GM13976 (cell line): Measurements from ENCODE around the gene MEIOSIN.

Experiments used
- DNase-seq: peaks from one replicate; pipeline ENCODE4 v3.0.0; 2012; ENCODE audit warnings: low spot score
- in situ Hi-C: fragments of 300-500 bp; cut with MboI; formaldehyde crosslinking; loops from one replicate; pipeline ENCODE4 v1.12.0; 2022; ENCODE audit warnings: low sequenced_read_pairs, mixed read lengths, inconsistent platforms; ENCODE audit not compliant: unreplicated experiment
- TF ChIP-seq, protein P1 (sequence below): IDR thresholded peaks from 2 replicates; pipeline ENCODE4 v1.5.1; 2012; ENCODE audit warnings: borderline replicate concordance, mild to moderate bottlenecking; ENCODE audit not compliant: insufficient read depth; ENCODE audit errors: extremely low read depth, missing control alignments, control extremely low read depth

MEIOSIN gene

DNA sequence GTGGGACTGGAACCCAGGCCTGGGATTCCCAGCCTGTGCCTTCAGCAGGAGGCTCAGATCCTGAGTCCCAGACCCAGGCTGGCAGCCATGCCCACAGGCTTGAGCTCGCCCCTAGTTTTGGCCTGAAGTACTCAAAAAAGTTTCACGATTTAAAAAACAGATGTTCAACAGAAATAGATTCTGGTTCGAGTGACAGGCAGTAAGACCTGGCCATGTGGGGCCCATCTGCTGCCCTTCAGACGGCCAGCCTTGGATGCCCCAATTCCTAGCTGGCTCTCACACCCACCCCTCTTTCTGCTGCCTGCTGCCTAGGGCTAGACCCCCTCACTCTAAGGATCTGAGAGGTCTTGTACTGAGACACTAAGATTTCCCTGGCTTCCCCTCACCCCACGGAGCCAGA lies 51.9 kb downstream of the MEIOSIN start:
- no peak for DNase-seq
- TF ChIP-seq, protein P1, sequence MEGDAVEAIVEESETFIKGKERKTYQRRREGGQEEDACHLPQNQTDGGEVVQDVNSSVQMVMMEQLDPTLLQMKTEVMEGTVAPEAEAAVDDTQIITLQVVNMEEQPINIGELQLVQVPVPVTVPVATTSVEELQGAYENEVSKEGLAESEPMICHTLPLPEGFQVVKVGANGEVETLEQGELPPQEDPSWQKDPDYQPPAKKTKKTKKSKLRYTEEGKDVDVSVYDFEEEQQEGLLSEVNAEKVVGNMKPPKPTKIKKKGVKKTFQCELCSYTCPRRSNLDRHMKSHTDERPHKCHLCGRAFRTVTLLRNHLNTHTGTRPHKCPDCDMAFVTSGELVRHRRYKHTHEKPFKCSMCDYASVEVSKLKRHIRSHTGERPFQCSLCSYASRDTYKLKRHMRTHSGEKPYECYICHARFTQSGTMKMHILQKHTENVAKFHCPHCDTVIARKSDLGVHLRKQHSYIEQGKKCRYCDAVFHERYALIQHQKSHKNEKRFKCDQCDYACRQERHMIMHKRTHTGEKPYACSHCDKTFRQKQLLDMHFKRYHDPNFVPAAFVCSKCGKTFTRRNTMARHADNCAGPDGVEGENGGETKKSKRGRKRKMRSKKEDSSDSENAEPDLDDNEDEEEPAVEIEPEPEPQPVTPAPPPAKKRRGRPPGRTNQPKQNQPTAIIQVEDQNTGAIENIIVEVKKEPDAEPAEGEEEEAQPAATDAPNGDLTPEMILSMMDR = no peak
- in situ Hi-C loops = no loop called here

DNA sequence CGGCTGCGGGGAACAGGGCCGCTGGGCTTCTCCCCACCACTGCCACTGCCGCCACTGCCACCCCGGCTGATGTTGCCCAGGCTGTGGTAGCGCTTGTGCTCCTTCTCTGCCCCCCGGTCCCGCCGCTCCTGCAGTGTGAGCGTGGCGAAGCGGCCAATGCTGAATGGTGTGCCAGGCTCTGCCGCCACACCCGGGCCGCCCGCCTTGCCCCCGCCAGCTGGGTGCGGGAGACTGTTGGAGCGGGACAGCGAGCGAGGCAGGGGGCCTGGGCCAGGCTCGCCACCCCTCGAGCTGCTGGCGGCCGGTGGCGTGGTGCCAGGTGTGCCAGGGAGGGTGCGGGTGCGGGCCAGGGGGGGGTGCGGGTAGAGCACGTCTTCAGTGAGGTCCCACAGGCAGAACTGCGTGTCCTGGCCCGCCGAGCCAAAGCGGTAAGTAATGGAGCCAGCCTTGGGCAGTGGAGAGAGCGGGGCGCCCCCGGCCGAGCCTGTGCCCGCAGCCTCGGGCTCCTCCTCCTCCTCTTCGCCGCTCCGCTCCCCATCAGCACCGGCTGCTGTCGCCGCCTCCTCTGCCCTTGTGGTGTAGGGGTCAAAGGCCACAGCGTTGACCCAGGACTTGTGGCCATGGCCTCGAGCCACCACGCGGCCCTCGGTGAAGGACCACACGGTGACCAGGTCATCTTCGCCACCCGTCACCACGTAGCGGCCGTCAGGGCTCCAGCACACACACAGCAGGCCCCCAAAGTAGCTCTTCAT lies 52.7 kb downstream of the MEIOSIN start:
- in situ Hi-C loops = no loop called here
- DNase-seq = no peak
- TF ChIP-seq, protein P1 = no peak

DNA sequence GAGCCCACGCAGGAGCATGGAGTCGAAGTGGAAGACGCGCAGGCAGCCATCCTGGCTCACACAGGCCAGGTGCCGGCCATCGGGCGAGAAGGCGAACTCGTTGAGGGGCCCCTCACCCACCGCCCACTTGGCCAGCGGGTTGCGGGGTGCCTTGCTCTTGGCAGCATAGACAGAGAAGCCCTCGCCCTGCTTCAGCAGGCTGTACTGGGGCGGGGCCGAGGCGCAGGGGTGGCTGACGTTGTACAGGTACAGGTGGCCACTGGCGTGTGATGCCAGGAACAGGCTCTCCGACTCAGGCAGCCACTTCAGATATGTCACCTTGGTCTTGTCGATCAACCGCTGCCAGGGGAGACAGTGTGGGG lies 53.3 kb downstream of the MEIOSIN start:
- TF ChIP-seq, protein P1 = no peak
- in situ Hi-C loops = no loop called here
- no peak for DNase-seq

DNA sequence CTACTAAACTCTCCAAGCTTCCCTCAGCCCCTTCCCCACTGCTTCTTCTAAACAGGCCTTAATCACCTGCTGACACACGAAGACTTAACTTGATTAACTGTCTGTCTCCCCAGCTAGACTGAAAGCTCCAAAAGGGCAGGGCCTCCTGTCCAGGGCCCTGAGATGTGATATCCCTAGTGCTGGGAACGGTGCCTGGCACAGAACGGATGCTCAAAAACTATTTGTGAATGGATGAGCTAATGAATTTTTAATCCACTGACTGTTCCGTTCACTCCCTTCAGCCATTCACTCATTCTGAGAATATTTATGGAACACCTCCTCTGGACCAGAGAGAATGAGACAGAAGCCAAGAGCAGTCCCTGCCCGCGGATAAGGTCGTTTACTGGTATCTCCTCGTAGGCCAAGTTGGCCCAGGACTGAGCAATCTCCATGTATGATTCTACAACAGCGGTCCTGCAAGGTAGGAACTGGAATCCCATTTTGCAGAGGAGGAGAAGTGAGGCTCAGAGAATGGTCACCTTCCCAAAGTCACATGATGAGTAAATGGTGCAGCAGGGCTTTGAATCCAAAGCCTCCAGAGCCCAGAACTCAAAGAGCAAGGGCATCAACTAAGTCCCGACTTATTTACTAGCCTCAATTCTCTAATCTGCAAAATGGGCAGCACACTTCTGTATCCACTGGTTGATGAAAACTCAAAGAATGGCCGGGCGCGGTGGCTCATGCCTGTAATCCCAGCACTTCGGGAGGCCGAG lies 56.0 kb downstream of the MEIOSIN start:
- in situ Hi-C loops = no loop called here
- TF ChIP-seq, protein P1 = no peak
- no peak for DNase-seq

DNA sequence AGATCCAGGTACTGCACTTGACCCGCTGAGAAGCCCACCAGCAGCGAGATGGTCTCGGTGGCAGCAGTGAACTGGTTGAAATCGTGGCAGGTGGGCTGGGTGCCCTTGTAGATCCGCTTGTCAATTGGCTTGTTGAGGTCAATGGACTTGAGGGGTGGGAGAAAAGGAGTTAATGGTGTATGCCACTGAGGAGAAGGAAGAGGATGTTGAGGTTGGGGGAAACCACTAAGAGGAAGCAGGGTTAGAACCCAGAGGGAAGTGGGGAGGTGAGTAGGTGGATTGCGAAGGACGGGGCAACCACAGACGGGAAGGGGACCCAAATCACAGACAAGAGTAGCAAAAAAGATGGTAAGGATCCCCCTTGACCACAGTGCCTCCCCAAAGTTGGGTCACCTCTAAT lies 57.7 kb downstream of the MEIOSIN start:
- in situ Hi-C loops = no loop called here
- no peak for DNase-seq
- TF ChIP-seq, protein P1 = no peak

DNA sequence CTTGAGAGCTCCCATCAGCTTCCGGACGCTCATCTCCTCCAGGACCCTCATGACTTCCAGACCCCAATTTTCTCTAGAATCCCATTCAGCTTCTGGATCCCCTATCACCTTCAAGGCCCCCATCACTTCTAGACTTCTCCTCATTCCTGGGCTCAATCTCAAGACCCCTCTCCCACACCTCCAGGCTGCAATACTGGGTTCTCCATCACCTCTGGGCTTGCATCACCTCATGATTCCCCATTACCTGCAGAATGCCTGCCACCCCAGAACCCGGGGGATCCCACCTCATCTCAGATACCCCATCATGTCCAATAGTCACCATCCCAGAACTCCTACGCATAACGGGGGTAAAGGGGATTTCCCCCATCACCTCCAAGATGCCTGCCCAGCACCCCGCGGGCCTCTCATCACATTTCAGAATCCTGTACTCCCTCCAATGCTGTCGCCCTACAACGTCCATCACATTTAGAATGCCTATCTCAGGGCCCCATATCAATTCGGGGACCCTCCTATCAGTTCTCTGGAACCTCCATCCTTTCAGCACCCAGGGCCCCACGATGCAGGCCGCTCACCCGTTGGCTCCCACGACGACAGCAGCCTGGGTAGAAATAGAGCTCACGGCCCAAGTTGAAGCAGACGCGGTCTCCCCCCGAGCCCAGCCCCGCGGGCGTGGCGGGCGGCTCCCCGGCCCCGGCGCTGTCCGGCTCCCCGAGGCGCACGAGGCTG lies 58.7 kb downstream of the MEIOSIN start:
- TF ChIP-seq, protein P1 = no peak
- no peak for DNase-seq
- in situ Hi-C loops = no loop called here
